K562 (cell line): Measurements from ENCODE around the gene FGFRL1. TPM values are rescaled to one million over a fixed set of nuclear protein-coding genes. Genes with fewer than 3 reads are reported as not detected.

Experiments
- CBX8 ChIP-seq: fragments of 200-600 bp; sonication (generic); IDR thresholded peaks from 2 replicates; pipeline ENCODE4 v1.6.1; 2012; ENCODE audit warnings: borderline replicate concordance, mixed run types, low read depth, mild to moderate bottlenecking, moderate library complexity, mixed read lengths, low read length, control low read depth, inconsistent platforms; ENCODE audit not compliant: poor library complexity, severe bottlenecking; ENCODE audit errors: extremely low read depth
- CEBPB ChIP-seq: fragments of 450-650 bp; IDR thresholded peaks from 2 replicates; pipeline ENCODE4 v1.6.1; 2016; ENCODE audit warnings: missing genetic modification characterization, missing compliant biosample characterization
- MBD1 ChIP-seq: fragments of 250-450 bp; sonication (Bioruptor Pico); IDR thresholded peaks from 2 replicates; pipeline ENCODE4 v1.8.0; 2022; ENCODE audit warnings: inconsistent platforms
- MYNN ChIP-seq, 2 experiments: sonication (generic); formaldehyde crosslinking in 1 of 2; IDR thresholded peaks; 2 replicates each; pipeline versions ENCODE4 v1.5.0 to v1.6.1; 2016 to 2020; ENCODE audit warnings: antibody characterized with exemption in 1 of 2, missing genetic modification reagents in 1 of 2
- PHF21A ChIP-seq: fragments of 450-650 bp; IDR thresholded peaks from 2 replicates; pipeline ENCODE4 v1.6.1; 2017; ENCODE audit warnings: low read depth, borderline replicate concordance
- POLR2AphosphoS2 ChIP-seq: IDR thresholded peaks from 2 replicates; pipeline ENCODE4 v1.6.1; 2012; ENCODE audit warnings: low read length, improper control_type of control experiment
- PURB ChIP-seq: sonication (generic); formaldehyde crosslinking; IDR thresholded peaks from 2 replicates; pipeline ENCODE4 v1.9.0; 2021; ENCODE audit warnings: low read depth, mild to moderate bottlenecking, missing genetic modification reagents
- TARDBP ChIP-seq: fragments of 450-650 bp; IDR thresholded peaks from 2 replicates; pipeline ENCODE4 v1.6.1; 2016
- TFAM ChIP-seq: fragments of 250-450 bp; sonication (Bioruptor Pico); conservative IDR thresholded peaks from 2 replicates; pipeline ENCODE4 v1.5.0; 2021; ENCODE audit warnings: mild to moderate bottlenecking, moderate library complexity
- ZBTB2 ChIP-seq: fragments of 450-650 bp; IDR thresholded peaks from 2 replicates; pipeline ENCODE4 v1.6.1; 2016; ENCODE audit warnings: antibody characterized with exemption
- ZNF212 ChIP-seq: fragments of 450-650 bp; formaldehyde crosslinking; IDR thresholded peaks from 2 replicates; pipeline ENCODE4 v1.4.0; 2020; ENCODE audit warnings: mild to moderate bottlenecking
- ZNF644 ChIP-seq: fragments of 200-800 bp; sonication (Bioruptor generic); IDR thresholded peaks from 2 replicates; pipeline ENCODE4 v1.6.1; 2016; ENCODE audit warnings: low read depth, missing genetic modification characterization, missing compliant biosample characterization
- polyA plus RNA-seq, 8 experiments: library from polyadenylated mRNA; depleted of rRNA in 4 of 8; stranded (reverse) in 5 of 8; unstranded in 3 of 8; fragments of >200 nt; fragmentation: Nextera tagmentation in 2 of 8; fragmentation: Illumina TruSeq in 1 of 8; extraction: Ambion mirVana in 2 of 8; extraction: Trizol in 1 of 8; gene quantifications; 2 replicates each; pipeline versions ENCODE4 v1.2.1 to v1.2.3, GENCODE V29; 2011 to 2014; ENCODE audit warnings: inconsistent platforms in 1 of 8, missing spikeins in 1 of 8
- total RNA-seq, 7 experiments: library from RNA; depleted of rRNA in 6 of 7; stranded (reverse); fragments of >200 nt in 6 of 7; fragmentation: Illumina TruSeq in 2 of 7; extraction: Trizol in 2 of 7; gene quantifications; 2 replicates each; pipeline versions ENCODE4 v1.2.1 to v1.2.3, GENCODE V29; 2011 to 2021; ENCODE audit warnings: low replicate concordance in 1 of 7
- TF ChIP-seq, protein P1 (sequence below): fragments of 250-450 bp; sonication (Bioruptor Pico); IDR thresholded peaks from 2 replicates; pipeline ENCODE4 v1.4.0; 2020; ENCODE audit warnings: mild to moderate bottlenecking, moderate library complexity
- TF ChIP-seq, protein P2 (sequence below): sonication (generic); formaldehyde crosslinking; IDR thresholded peaks from 2 replicates; pipeline ENCODE4 v1.8.0; 2022; ENCODE audit warnings: mild to moderate bottlenecking, missing genetic modification reagents
- TF ChIP-seq, protein P3 (sequence below): fragments of 450-650 bp; IDR thresholded peaks from 2 replicates; pipeline ENCODE4 v1.6.1; 2016

The FGFRL1 gene
- total and polyA plus RNA-seq, 9 of the 15 experiments (the other 6 are each of a cell fraction or from before 2014, with no cell fraction given), result 0.34 to 49.9 (median 14.6) TPM

DNA sequence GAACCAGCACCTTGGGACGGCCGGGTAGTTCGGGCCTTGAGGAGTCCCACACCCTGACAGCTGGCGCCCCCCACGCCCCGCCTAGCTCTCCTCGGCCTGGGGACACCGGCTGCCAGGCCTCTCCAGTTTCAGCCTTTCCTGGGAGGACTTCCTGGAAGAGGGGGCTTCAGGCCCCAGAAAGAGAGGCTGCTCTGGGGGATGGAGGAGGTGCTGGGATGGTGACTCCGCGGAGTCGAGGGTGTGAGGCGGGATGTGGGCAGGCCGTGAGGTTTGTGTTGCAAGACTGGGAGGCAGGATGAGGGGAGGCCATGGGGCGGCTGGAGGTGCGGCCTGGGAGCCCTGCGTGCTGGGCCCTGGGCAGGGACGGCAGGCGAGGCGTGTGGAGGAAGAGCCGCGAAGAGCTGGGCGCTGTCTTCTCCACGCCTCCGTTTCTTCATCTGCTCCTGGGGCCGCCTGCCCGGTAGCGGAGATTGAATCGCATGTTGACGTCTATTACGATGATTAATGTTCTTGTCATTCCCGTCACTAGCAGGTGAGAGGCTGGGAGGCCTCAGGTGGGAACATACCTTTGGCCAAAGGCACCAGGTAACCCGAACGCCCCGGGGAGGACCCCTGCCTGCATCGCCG, 918 bp upstream of the FGFRL1 start (continued):
- TF ChIP-seq, protein P1, sequence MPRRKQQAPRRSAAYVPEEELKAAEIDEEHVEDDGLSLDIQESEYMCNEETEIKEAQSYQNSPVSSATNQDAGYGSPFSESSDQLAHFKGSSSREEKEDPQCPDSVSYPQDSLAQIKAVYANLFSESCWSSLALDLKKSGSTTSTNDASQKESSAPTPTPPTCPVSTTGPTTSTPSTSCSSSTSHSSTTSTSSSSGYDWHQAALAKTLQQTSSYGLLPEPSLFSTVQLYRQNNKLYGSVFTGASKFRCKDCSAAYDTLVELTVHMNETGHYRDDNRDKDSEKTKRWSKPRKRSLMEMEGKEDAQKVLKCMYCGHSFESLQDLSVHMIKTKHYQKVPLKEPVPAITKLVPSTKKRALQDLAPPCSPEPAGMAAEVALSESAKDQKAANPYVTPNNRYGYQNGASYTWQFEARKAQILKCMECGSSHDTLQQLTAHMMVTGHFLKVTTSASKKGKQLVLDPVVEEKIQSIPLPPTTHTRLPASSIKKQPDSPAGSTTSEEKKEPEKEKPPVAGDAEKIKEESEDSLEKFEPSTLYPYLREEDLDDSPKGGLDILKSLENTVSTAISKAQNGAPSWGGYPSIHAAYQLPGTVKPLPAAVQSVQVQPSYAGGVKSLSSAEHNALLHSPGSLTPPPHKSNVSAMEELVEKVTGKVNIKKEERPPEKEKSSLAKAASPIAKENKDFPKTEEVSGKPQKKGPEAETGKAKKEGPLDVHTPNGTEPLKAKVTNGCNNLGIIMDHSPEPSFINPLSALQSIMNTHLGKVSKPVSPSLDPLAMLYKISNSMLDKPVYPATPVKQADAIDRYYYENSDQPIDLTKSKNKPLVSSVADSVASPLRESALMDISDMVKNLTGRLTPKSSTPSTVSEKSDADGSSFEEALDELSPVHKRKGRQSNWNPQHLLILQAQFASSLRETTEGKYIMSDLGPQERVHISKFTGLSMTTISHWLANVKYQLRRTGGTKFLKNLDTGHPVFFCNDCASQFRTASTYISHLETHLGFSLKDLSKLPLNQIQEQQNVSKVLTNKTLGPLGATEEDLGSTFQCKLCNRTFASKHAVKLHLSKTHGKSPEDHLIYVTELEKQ (CRISPR knock-in tag), result no peak
- no peak for TF ChIP-seq PURB (CRISPR knock-in tag)
- no peak for TF ChIP-seq MYNN (IDR thresholded peaks at IDR 0.05)
- no peak for TF ChIP-seq MYNN (CRISPR knock-in tag; IDR thresholded peaks at IDR 0.05)
- TF ChIP-seq, protein P2, sequence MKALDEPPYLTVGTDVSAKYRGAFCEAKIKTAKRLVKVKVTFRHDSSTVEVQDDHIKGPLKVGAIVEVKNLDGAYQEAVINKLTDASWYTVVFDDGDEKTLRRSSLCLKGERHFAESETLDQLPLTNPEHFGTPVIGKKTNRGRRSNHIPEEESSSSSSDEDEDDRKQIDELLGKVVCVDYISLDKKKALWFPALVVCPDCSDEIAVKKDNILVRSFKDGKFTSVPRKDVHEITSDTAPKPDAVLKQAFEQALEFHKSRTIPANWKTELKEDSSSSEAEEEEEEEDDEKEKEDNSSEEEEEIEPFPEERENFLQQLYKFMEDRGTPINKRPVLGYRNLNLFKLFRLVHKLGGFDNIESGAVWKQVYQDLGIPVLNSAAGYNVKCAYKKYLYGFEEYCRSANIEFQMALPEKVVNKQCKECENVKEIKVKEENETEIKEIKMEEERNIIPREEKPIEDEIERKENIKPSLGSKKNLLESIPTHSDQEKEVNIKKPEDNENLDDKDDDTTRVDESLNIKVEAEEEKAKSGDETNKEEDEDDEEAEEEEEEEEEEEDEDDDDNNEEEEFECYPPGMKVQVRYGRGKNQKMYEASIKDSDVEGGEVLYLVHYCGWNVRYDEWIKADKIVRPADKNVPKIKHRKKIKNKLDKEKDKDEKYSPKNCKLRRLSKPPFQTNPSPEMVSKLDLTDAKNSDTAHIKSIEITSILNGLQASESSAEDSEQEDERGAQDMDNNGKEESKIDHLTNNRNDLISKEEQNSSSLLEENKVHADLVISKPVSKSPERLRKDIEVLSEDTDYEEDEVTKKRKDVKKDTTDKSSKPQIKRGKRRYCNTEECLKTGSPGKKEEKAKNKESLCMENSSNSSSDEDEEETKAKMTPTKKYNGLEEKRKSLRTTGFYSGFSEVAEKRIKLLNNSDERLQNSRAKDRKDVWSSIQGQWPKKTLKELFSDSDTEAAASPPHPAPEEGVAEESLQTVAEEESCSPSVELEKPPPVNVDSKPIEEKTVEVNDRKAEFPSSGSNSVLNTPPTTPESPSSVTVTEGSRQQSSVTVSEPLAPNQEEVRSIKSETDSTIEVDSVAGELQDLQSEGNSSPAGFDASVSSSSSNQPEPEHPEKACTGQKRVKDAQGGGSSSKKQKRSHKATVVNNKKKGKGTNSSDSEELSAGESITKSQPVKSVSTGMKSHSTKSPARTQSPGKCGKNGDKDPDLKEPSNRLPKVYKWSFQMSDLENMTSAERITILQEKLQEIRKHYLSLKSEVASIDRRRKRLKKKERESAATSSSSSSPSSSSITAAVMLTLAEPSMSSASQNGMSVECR, result no peak
- TF ChIP-seq, protein P3, sequence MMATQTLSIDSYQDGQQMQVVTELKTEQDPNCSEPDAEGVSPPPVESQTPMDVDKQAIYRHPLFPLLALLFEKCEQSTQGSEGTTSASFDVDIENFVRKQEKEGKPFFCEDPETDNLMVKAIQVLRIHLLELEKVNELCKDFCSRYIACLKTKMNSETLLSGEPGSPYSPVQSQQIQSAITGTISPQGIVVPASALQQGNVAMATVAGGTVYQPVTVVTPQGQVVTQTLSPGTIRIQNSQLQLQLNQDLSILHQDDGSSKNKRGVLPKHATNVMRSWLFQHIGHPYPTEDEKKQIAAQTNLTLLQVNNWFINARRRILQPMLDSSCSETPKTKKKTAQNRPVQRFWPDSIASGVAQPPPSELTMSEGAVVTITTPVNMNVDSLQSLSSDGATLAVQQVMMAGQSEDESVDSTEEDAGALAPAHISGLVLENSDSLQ, result peak; percentile 93
- no peak for TF ChIP-seq CBX8
- TF ChIP-seq POLR2AphosphoS2, result no peak
- peak; percentile 82 for TF ChIP-seq CEBPB
- no peak for TF ChIP-seq TFAM (CRISPR knock-in tag)
- no peak for TF ChIP-seq ZBTB2
- TF ChIP-seq PHF21A, result no peak
- no peak for TF ChIP-seq ZNF644 (tag)
- no peak for TF ChIP-seq MBD1 (CRISPR knock-in tag)
- no peak for TF ChIP-seq ZNF212 (CRISPR knock-in tag)
- no peak for TF ChIP-seq TARDBP
